Pancreas (tissue), 10 donors: ENCODE data around the gene CYP1A2. TPM values are rescaled to one million over a fixed set of nuclear protein-coding genes. Genes with fewer than 3 reads are reported as not detected.

ENCODE experiments used
- ATAC-seq, 4 donors: fragments of 200-7000 bp; cut with Tn5 transposase; one replicate each; pipeline versions ENCODE4 v1.8.0 to v1.9.1; 2020; ENCODE audit warnings: mild to moderate bottlenecking in 4 of 4, moderate library complexity in 4 of 4
- DNase-seq, 6 donors: peaks; one replicate each; pipeline ENCODE4 v3.0.0-alpha.2; 2020
- FAIRE-seq: peaks from 2 replicates; lab custom pipeline; 2012; peaks lifted over from hg19 to GRCh38; lab: Jason Lieb, UNC
- H3K27ac ChIP-seq, 4 donors: fragments of 200-600 bp; sonication (generic); 1 replicate in 3 of 4; 2 replicates in 1 of 4; pipeline versions ENCODE4 v1.5.0 to v1.8.0; 2020
- H3K27me3 ChIP-seq, 4 donors: fragments of 200-600 bp; one replicate each; pipeline ENCODE4 v1.8.0; 2021
- H3K36me3 ChIP-seq, 3 donors: fragments of 200-600 bp; sonication (generic) in 1 of 3; one replicate each; pipeline versions ENCODE4 v1.5.0 to v1.8.0; 2020 to 2021
- H3K4me1 ChIP-seq, 3 donors: fragments of 200-600 bp; one replicate each; pipeline ENCODE4 v1.8.0; 2021
- H3K4me3 ChIP-seq, 4 donors: fragments of 200-600 bp; sonication (generic) in 2 of 4; one replicate each; pipeline versions ENCODE4 v1.5.0 to v1.8.0; 2020 to 2021
- H3K9me3 ChIP-seq, 4 donors: fragments of 200-600 bp; one replicate each; pipeline ENCODE4 v1.8.0; 2021
- CTCF ChIP-seq, 4 donors: fragments of 200-600 bp; sonication (generic) in 3 of 4; IDR thresholded peaks; one replicate each; pipeline versions ENCODE4 v1.5.0 to v1.8.0; 2021; ENCODE audit warnings: antibody characterized with exemption in 4 of 4
- WGBS, 2 donors: extraction: QIAGEN DNeasy Blood & Tissue Kit; methylation state at CpG; one replicate each; pipeline ENCODE4 v1.1.7; 2013; 5-methylcytosine and 5-hydroxymethylcytosine counted together
- intact Hi-C, 3 donors: fragments of 100-400 bp; cut with DNase I; formaldehyde crosslinking; loops; one replicate each; pipeline versions ENCODE4 v1.11.1 to v1.14.2; 2022
- polyA plus RNA-seq, 2 donors: library from polyadenylated mRNA; stranded (reverse); fragments of 200-250 nt; gene quantifications; one replicate each; pipeline ENCODE4 v1.2.3, GENCODE V29; 2013
- total RNA-seq, 6 donors: library from RNA; stranded (reverse); fragmentation: NEBNext Ultra II Directional in 4 of 6; extraction: Animal tissue kit (Norgen Biotek cat#: 25700) in 4 of 6; gene quantifications; one replicate each; pipeline versions ENCODE4 v1.2.1 to v1.2.4, GENCODE V29; 2021 to 2023
- donor health status: healthy with polysubstance abuse.
- donor health status: DM: no; HTN: no; CAD: no; lungs with moderate emphysema.
- donor health status: DM: no; HTN: no; CAD: no.
- donor health status: control.
- donor health status: control.
- donor health status: Bipolar disorder and iron deficiency.
- donor health status: DM: yes; HTN: yes; CAD: no.
- donor health status: DM: no; HTN: no; CAD: no.
- donor health status: DM: no; HTN: no; CAD: no.
- donor health status: DM: yes; HTN: yes; CAD: no.

Gene CYP1A2
- total and polyA plus RNA-seq, 8 donors, result 0.06 TPM; not detected in 7

DNA sequence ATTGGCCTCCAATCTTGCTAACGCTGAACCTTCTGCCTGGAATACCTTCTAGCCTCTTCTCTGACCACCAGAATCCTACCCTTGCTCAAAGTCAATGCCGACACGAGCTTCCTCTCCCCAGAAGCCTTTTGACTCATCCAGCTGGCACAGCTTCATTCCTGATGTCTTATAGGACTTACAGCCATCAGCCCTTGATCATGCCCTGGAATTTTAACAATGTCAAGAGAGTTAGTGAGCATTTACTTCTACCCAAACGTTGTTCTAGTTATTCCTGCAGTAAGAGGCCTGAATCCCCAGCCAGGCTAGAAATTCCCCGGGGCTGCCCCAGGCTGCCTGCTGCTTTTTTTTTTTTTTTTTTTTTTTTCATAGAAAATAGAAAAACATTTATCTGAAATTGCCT is 3.9 kb downstream of the CYP1A2 start:
- TF ChIP-seq CTCF (IDR thresholded peaks at IDR 0.05), result no peak
- no peak for ATAC-seq
- WGBS, 2 donors, result 41 to 55% methylated on average over 5 of the region's 5 CpGs

DNA sequence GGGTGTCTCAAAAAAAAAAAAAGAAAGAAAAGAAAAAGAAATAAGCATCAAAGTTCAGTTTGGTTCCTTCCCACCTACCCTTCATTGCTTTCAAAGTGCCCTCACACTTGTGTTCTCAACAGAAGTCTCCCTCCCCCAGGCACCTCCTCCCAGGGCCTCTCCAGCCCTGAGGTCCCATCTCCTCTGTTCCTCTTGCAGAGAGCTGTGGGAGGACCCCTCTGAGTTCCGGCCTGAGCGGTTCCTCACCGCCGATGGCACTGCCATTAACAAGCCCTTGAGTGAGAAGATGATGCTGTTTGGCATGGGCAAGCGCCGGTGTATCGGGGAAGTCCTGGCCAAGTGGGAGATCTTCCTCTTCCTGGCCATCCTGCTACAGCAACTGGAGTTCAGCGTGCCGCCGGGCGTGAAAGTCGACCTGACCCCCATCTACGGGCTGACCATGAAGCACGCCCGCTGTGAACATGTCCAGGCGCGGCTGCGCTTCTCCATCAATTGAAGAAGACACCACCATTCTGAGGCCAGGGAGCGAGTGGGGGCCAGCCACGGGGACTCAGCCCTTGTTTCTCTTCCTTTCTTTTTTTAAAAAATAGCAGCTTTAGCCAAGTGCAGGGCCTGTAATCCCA is 6.1 kb downstream of the CYP1A2 start:
- no peak for DNase-seq
- Histone ChIP-seq H3K4me1 (no peaks in the 10 kb centered on the region), H3K36me3 (no peaks in the 10 kb centered on the region), H3K4me3 (no peak overlapping the region), H3K27me3 (no peaks in the 10 kb centered on the region), H3K27ac (no peak overlapping the region), H3K9me3 (no peaks in the 10 kb centered on the region)
- intact Hi-C loops, result loop anchor here in 2 of 3 donors (10.0 kb wide), 2 partner anchors 130 to 370 kb away; no protein-coding TSS in a partner anchor
- FAIRE-seq, result no peak
- ATAC-seq, result no peak
- 78 to 83% methylated on average over 20 of the region's 20 CpGs for WGBS, 2 donors
- no peak for TF ChIP-seq CTCF (IDR thresholded peaks at IDR 0.05)

More for the DNA sequence above, 3.9 kb downstream of the CYP1A2 start:
- H3K27me3 ChIP-seq, result no peaks in the 10 kb centered on the region
- H3K36me3 ChIP-seq, result no peaks in the 10 kb centered on the region
- H3K27ac ChIP-seq, result no peak overlapping the region
- intact Hi-C loops, result loop anchor here in 2 of 3 donors (10.0 kb wide), 2 partner anchors 128 to 368 kb away; no protein-coding TSS in a partner anchor
- FAIRE-seq (no peak), DNase-seq (no peak)
- no peaks in the 10 kb centered on the region for H3K4me1 ChIP-seq
- H3K4me3 ChIP-seq, result no peak overlapping the region
- H3K9me3 ChIP-seq, result no peaks in the 10 kb centered on the region

DNA sequence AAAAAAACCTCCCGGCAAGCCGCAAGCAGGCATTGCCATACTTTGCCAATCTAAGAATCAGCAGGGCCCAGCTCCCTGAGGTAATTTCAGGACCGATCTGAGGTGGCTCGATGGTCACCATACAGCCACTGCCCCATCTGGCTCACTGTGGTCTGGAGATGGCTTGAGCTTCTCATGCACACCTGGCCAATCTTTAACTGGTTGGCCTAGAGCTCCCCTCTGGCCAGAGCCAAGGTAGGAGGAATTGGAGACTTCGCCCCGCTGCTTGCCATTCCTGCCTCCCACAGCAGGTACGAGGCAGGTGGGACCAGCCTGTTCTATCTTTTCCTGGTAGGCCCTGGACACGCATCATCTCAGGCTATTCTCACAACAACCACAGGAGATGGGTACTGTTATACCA is 10.1 kb downstream of the CYP1A2 start:
- DNase-seq (no peak), ATAC-seq (no peak), FAIRE-seq (no peak)
- H3K27ac ChIP-seq, result no peak overlapping the region
- no peaks in the 10 kb centered on the region for H3K4me1 ChIP-seq
- intact Hi-C loops, result loop anchor here in 2 of 3 donors (10.0 kb wide), 2 partner anchors 134 to 374 kb away; no protein-coding TSS in a partner anchor
- WGBS, 2 donors, result 74 to 79% methylated on average over 8 of the region's 8 CpGs
- H3K9me3 ChIP-seq, result no peaks in the 10 kb centered on the region
- no peaks in the 10 kb centered on the region for H3K27me3 ChIP-seq
- no peak for TF ChIP-seq CTCF (IDR thresholded peaks at IDR 0.05)
- H3K4me3 ChIP-seq, result no peak overlapping the region
- no peaks in the 10 kb centered on the region for H3K36me3 ChIP-seq

GRCh38 chr15:74762791-74763150 is 14.1 kb downstream of the CYP1A2 start:
- WGBS, 2 donors, result 52 to 57% methylated on average over 6 of the region's 6 CpGs
- H3K4me1 ChIP-seq, result no peaks in the 10 kb centered on the region
- FAIRE-seq (no peak), DNase-seq (no peak), ATAC-seq (no peak)
- H3K4me3 ChIP-seq, result no peak overlapping the region
- H3K36me3 ChIP-seq, result no peaks in the 10 kb centered on the region
- H3K27me3 ChIP-seq, result no peaks in the 10 kb centered on the region
- no peaks in the 10 kb centered on the region for H3K9me3 ChIP-seq
- intact Hi-C loops, result no loop called here
- no peak for TF ChIP-seq CTCF (IDR thresholded peaks at IDR 0.05)
- H3K27ac ChIP-seq, result no peak overlapping the region

DNA sequence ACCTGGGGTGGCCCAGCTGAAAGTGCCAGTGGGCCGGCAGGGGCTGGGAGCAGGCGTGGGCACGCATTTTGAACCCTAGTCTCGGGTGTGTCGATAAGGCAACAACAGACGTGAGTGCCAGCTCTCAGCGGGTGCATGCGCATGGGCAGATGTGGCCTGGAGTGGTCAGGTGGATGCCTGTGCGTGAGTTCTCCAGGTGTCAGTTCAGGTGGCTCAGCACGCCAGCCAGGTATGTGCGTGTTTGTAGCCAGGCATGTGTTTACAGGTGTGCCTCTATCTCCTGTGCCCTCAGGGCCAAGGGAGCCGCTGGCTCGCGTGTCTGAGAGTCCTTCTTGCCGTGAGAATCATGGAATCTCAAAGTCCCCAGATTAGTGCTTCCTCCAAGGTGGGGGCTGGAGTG is 14.8 kb downstream of the CYP1A2 start:
- Histone ChIP-seq H3K27ac (no peak overlapping the region), H3K4me3 (no peak overlapping the region), H3K36me3 (no peaks in the 10 kb centered on the region), H3K4me1 (no peaks in the 10 kb centered on the region), H3K9me3 (no peaks in the 10 kb centered on the region), H3K27me3 (no peaks in the 10 kb centered on the region)
- DNase-seq (no peak), ATAC-seq (no peak), FAIRE-seq (no peak)
- TF ChIP-seq CTCF (IDR thresholded peaks at IDR 0.05), result no peak
- WGBS, 2 donors, result 63 to 64% methylated on average over 15 of the region's 15 CpGs
- intact Hi-C loops, result no loop called here
